Measurements from ENCODE around the gene USP47. TPM values are rescaled to one million over a fixed set of nuclear protein-coding genes. Genes with fewer than 3 reads are reported as not detected.

Gene USP47
- total and polyA plus RNA-seq, 2 experiments from 2014 or later = 16.3 to 36.7 TPM

- Histone ChIP-seq H3F3A (replicated peaks; ENCODE audit: low read depth) (no peaks in the 10 kb centered on the region), H3K27ac (ENCODE audit: low read depth) (no peak overlapping the region), H4K20me1 (replicated peaks; ENCODE audit: insufficient read depth) (no peaks in the 10 kb centered on the region), H3K79me2 (replicated peaks; ENCODE audit: insufficient read depth) (no peaks in the 10 kb centered on the region), H3K27me3 (ENCODE audit: insufficient read depth) (no peaks in the 10 kb centered on the region), H2AFZ (no peak overlapping the region), H3K9me2 (ENCODE audit: insufficient read depth) (no peaks in the 10 kb centered on the region), H3K4me2 (no peak overlapping the region), H3K36me3 (ENCODE audit: insufficient read depth) (no peaks in the 10 kb centered on the region), H3K4me1 (ENCODE audit: insufficient read depth) (peaks cover 10% of the 10 kb centered on the region; the same call in 1 of the 2 replicates), H3K4me3 (no peak overlapping the region)
- Mint-ChIP-seq H3K9me3 (no peaks in the 10 kb centered on the region; the same call in 2 of the 3 replicates), H3K4me3 (no peak overlapping the region), H3K27ac (no peak overlapping the region), H3K4me1 (peaks cover 16% of the 10 kb centered on the region; the same call in 2 of the 3 replicates), H3K27me3 (ENCODE audit: insufficient read depth, low read depth, poor library complexity) (peaks cover 3% of the 10 kb centered on the region), H3K36me3 (ENCODE audit: low read depth) (peaks cover 17% of the 10 kb centered on the region; the same call in 2 of the 3 replicates)
- TF ChIP-seq STAT1 (IDR thresholded peaks at IDR 0.05; ENCODE audit: unreplicated experiment) = no peak
- no peak for TF ChIP-seq ETS1 (IDR thresholded peaks at IDR 0.05)
- TF ChIP-seq NANOG (IDR thresholded peaks at IDR 0.05; ENCODE audit: borderline replicate concordance) = no peak
- TF ChIP-seq JUNB (IDR thresholded peaks at IDR 0.05; ENCODE audit: unreplicated experiment) = no peak
- no peak for TF ChIP-seq EZH2phosphoT487 (IDR thresholded peaks at IDR 0.05; ENCODE audit: unreplicated experiment)
- ATAC-seq (no peak), DNase-seq (ENCODE audit: low spot score) (no peak)
Measured at GRCh38 chr11:11985016-11985715, 143.4 kb downstream of the USP47 start.

- Mint-ChIP-seq H3K4me3 (no peak overlapping the region), H3K9me3 (no peaks in the 10 kb centered on the region; the same call in 2 of the 3 replicates), H3K27ac (peak overlapping the region; percentile 80; the same call in 1 of the 2 replicates), H3K27me3 (ENCODE audit: insufficient read depth, low read depth, poor library complexity) (peaks cover 1% of the 10 kb centered on the region), H3K36me3 (ENCODE audit: low read depth) (peaks cover 17% of the 10 kb centered on the region; the same call in 2 of the 3 replicates), H3K4me1 (peaks cover 16% of the 10 kb centered on the region; the same call in 2 of the 3 replicates)
- ATAC-seq (no peak), DNase-seq (ENCODE audit: low spot score) (peak; percentile 30)
- no peak for TF ChIP-seq STAT1 (IDR thresholded peaks at IDR 0.05; ENCODE audit: unreplicated experiment)
- no peak for TF ChIP-seq EZH2 (IDR thresholded peaks at IDR 0.05; ENCODE audit: low read depth, unreplicated experiment)
- TF ChIP-seq ZNF331 (CRISPR knock-in tag; IDR thresholded peaks at IDR 0.05; ENCODE audit: low read depth) = no peak
- no peak for TF ChIP-seq NANOG (IDR thresholded peaks at IDR 0.05; ENCODE audit: borderline replicate concordance)
- no peak for TF ChIP-seq REST (IDR thresholded peaks at IDR 0.05; ENCODE audit: unreplicated experiment)
- no peak for TF ChIP-seq ETS1 (IDR thresholded peaks at IDR 0.05)
- TF ChIP-seq JUNB (IDR thresholded peaks at IDR 0.05; ENCODE audit: unreplicated experiment) = no peak
- TF ChIP-seq ZNF114 (CRISPR knock-in tag; IDR thresholded peaks at IDR 0.05) = no peak
- H3K4me2 ChIP-seq = no peak overlapping the region
- H3K79me2 ChIP-seq (replicated peaks; ENCODE audit: insufficient read depth) = no peaks in the 10 kb centered on the region
- no peaks in the 10 kb centered on the region for H3K36me3 ChIP-seq (ENCODE audit: insufficient read depth)
- peaks cover 10% of the 10 kb centered on the region; the same call in 1 of the 2 replicates for H3K4me1 ChIP-seq (ENCODE audit: insufficient read depth)
- no peaks in the 10 kb centered on the region for H3K27me3 ChIP-seq (ENCODE audit: insufficient read depth)
- no peaks in the 10 kb centered on the region for H3F3A ChIP-seq (replicated peaks; ENCODE audit: low read depth)
- no peak overlapping the region for H3K27ac ChIP-seq (ENCODE audit: low read depth)
- H2AFZ ChIP-seq = no peak overlapping the region
- no peaks in the 10 kb centered on the region for H4K20me1 ChIP-seq (replicated peaks; ENCODE audit: insufficient read depth)
- no peak overlapping the region for H3K4me3 ChIP-seq
- no peaks in the 10 kb centered on the region for H3K9me2 ChIP-seq (ENCODE audit: insufficient read depth)
Measured at GRCh38 chr11:11985954-11986949, 144.5 kb downstream of the USP47 start.
